SK-N-MC (cell line): ENCODE data around the gene RBBP8.
A peak's percentile ranks its signal among the peaks of the same experiment; 100 is the strongest.

Experiments used
- DNase-seq: peaks from one replicate; pipeline ENCODE4 v3.0.0-alpha.2; 2011; ENCODE audit warnings: low read depth, low spot score
- H3K27ac ChIP-seq: fragments of 200-600 bp; sonication (generic); 2 replicates; pipeline ENCODE4 v1.5.1; 2016; ENCODE audit warnings: mixed run types
- H3K36me3 ChIP-seq: fragments of 200-600 bp; sonication (generic); 2 replicates; pipeline ENCODE4 v1.6.1; 2017; ENCODE audit warnings: antibody characterized with exemption, low read length, mixed read lengths; ENCODE audit not compliant: insufficient read depth
- H3K4me3 ChIP-seq: fragments of 200-600 bp; sonication (generic); 2 replicates; pipeline ENCODE4 v1.5.1; 2016
- H3K9ac ChIP-seq: fragments of 200-600 bp; sonication (generic); 2 replicates; pipeline ENCODE4 v1.8.0; 2017; ENCODE audit warnings: mixed run types, mixed read lengths; ENCODE audit not compliant: insufficient read length
- H3K9me3 ChIP-seq: fragments of 200-600 bp; sonication (generic); 2 replicates; pipeline ENCODE4 v1.6.1; 2017; ENCODE audit warnings: low read depth, mild to moderate bottlenecking, antibody characterized with exemption, low read length, moderate library complexity, mixed read lengths
- EZH2 ChIP-seq: fragments of 200-600 bp; sonication (generic); IDR thresholded peaks from one replicate; pipeline ENCODE4 v1.6.1; 2017; ENCODE audit warnings: antibody characterized with exemption
- FOXP2 ChIP-seq: optimal IDR thresholded peaks from 2 replicates; pipeline ENCODE3; 2011; ENCODE audit warnings: mild to moderate bottlenecking, moderate library complexity; ENCODE audit not compliant: insufficient read depth; ENCODE audit errors: extremely low read length, control extremely low read depth
- POLR2AphosphoS5 ChIP-seq: IDR thresholded peaks from 2 replicates; pipeline ENCODE4 v1.6.1; 2012; ENCODE audit warnings: mild to moderate bottlenecking, low read depth, low read length, borderline replicate concordance

RBBP8 gene

DNA sequence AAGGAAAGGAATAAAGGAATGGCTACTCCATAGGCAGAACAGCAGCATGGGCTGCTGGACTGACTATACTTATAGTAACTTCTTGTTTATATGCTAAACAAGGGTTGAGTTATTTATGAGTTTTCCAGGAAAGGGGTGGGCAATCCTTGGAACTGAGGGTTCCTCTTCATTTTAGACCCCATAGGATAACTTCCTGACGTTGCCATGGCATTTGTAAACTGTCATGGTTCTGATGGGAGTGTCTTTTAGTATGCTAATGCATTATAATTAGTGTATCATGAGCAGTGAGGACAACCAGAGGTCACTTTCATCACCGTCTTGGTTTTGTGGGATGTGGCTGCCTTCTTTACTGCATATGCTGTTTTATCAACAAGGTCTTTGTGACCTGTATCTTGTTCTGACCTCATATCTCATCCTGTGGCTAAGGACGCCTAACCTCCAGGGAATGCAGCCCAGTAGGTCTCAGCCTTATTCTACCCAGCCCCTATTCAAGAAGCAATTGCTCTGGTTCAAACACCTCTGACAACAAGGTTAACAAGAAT is 103.6 kb downstream of the RBBP8 start:
- H3K9me3 ChIP-seq, result no peaks in the 10 kb centered on the region
- H3K27ac ChIP-seq, result no peak overlapping the region
- no peaks in the 10 kb centered on the region for H3K36me3 ChIP-seq
- no peak overlapping the region for H3K9ac ChIP-seq
- TF ChIP-seq EZH2 (no peak), POLR2AphosphoS5 (no peak), FOXP2 (no peak)
- no peak for DNase-seq
- no peak overlapping the region for H3K4me3 ChIP-seq

DNA sequence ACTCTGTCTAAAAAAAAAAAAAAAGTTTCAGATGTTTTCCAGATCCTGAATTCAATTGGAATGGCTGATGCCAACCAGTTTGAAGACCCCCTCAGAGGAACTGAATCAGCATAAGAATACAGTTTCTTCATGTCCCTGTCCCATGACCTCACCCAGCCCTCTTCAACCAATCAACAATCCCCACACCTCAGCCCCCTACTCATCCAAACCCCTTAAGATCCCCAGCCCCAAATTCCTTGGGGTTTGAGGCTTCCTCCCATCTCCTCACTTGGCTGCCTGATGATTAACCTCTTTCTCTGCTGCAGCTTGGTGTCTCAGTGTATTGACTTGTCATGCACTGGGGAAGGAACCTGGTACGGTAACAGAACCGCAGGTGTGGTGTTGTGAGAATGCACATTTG is 104.5 kb downstream of the RBBP8 start:
- no peak overlapping the region for H3K27ac ChIP-seq
- no peaks in the 10 kb centered on the region for H3K36me3 ChIP-seq
- H3K4me3 ChIP-seq, result no peak overlapping the region

DNA sequence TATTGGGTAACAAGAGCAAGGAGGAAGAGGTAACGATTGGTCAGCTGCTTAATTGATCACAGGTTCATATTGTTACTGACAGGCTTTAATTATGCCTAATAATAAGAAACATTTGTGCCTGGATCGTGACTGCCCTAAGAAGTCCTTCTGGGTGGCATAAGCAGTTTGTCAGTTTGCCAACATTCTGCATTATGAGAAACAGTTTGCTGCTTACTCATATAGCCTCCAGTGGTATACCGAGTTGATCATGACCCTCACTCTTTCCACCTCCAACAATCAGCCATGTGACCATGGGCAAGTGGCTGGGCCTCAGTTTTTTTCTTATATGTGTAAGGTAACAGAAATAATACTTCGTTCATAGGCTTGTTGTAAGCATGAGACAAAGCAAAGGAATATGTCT is 105.6 kb downstream of the RBBP8 start:
- Histone ChIP-seq H3K9me3 (no peaks in the 10 kb centered on the region), H3K27ac (peak overlapping the region; percentile 81), H3K9ac (no peak overlapping the region), H3K4me3 (no peak overlapping the region), H3K36me3 (no peaks in the 10 kb centered on the region)
- DNase-seq, result peak; percentile 16
- TF ChIP-seq POLR2AphosphoS5 (no peak), EZH2 (no peak)

More for the DNA sequence above, 104.5 kb downstream of the RBBP8 start:
- DNase-seq, result no peak
- H3K9ac ChIP-seq, result no peak overlapping the region
- TF ChIP-seq FOXP2 (no peak), POLR2AphosphoS5 (no peak), EZH2 (no peak)
- H3K9me3 ChIP-seq, result no peaks in the 10 kb centered on the region

DNA sequence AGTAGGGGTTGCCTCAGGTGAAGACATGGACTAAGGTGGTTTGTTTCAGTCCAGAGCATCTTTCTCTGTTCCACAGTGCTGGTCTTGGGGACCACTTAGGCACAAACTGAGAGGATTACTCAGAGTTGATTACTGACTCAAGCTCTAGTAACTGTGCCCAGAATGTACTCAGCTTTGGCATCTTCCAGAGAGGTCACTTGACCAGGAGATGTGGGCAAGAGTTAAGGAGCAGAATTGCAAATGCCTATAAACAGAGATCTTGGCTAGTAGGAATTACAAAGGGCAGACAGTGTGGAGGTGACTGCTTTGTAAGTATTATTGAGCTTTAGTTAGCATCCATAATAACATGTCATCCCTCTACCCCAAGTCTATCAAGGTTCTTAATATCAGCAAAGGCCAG is 109.0 kb downstream of the RBBP8 start:
- H3K4me3 ChIP-seq, result no peak overlapping the region
- H3K9ac ChIP-seq, result no peak overlapping the region
- DNase-seq, result no peak
- no peak for TF ChIP-seq POLR2AphosphoS5
- TF ChIP-seq EZH2, result no peak
- no peak for TF ChIP-seq FOXP2
- H3K36me3 ChIP-seq, result no peaks in the 10 kb centered on the region
- H3K9me3 ChIP-seq, result no peaks in the 10 kb centered on the region
- no peak overlapping the region for H3K27ac ChIP-seq

DNA sequence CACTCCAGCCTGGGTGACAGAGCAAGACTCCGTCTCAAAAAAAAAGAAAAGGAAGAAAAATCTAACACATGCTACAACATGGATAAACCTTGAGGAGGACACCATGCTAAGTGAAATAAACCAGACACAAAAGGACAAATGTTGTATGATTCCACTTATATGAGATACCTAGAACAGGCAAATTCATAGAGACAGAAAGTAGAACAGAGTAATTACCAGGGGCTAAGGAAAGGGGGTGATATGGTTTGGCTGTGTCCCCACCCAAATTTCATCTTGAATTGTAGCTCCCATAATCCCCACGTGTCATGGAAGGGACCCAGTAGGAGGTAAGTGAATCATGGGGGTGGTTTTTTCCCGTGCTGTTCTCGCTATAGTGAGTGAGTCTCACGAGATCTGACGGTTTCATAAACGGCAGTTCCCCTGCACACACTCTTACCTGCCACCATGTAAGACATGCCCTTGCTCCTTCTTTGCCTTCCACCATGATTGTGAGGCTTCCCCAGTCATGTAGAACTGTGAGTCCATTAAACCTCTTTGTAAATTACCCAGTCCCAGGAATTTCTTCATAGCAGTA is 110.8 kb downstream of the RBBP8 start:
- H3K4me3 ChIP-seq, result no peak overlapping the region
- H3K36me3 ChIP-seq, result no peaks in the 10 kb centered on the region
- H3K27ac ChIP-seq, result no peak overlapping the region
- H3K9me3 ChIP-seq, result no peaks in the 10 kb centered on the region
- TF ChIP-seq FOXP2 (no peak), POLR2AphosphoS5 (no peak), EZH2 (no peak)
- H3K9ac ChIP-seq, result no peak overlapping the region
- no peak for DNase-seq

DNA sequence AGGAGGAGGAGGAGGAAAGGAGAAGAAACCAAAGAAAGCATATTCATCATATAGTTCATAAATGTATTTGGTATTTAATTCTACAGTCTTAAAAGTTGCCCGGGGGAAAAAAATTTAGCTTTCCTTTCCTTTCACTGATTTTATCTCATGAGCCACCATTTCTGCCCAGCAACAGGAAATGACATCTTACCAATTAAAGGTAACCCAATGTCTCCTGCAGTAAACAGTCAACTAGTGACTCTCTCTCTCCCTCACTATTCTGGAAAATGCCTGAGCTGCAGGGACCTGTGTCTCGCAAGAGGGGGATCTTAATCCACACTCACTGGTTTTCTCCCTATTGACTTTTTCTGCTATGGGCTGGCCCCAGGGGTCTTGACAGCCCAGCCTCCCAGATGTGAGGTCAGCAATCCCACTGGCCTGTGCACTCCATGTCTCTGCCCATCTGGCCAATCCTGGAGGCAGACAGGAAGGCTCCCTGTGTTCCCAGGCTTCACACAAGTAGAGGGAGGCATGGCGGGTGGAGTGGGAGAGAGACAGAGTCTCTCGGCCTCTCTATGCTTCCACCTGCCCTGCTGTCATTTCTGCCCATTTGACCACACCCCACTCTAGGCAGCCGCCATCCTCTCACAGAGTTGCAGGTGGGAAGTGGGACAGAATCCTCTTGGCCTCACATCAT is 116.7 kb downstream of the RBBP8 start:
- no peak overlapping the region for H3K4me3 ChIP-seq
- TF ChIP-seq POLR2AphosphoS5 (no peak), FOXP2 (peak; percentile 79)
- H3K9me3 ChIP-seq, result no peaks in the 10 kb centered on the region
- no peaks in the 10 kb centered on the region for H3K36me3 ChIP-seq
- DNase-seq, result peak; percentile 66
- no peak overlapping the region for H3K9ac ChIP-seq
- no peak overlapping the region for H3K27ac ChIP-seq

DNA sequence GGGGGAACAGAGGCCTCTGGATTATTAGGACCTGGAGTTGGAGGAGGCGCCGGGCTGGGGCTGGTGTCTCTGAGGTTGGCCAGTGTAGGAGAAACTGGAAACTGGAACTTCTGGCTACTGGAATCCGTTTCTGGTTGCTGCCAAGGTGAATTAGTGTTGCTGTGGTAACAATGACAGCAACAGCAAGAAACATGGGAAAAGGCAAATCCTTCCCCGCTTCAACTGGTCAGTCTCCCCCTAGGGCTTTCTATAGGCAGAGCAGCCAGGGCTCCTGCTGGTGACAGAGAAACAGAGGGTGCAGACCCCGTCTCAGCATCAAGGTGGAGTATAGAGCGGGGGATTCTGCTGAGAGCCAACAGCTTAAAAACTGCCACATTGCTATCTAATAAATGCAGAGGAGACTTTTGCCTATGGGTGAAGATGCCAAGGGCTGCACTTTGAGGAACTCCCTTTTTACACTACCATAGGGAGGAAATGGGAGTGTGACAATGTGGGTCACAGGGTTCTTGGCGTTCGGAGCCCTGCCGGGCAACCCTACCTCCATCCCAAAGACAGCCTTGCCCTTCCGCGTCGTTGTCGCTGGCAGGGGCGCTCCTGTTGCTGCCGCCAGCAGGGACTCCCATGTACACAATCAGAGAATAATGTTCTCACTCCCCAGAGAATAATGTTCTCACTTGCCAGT is 120.8 kb downstream of the RBBP8 start:
- Histone ChIP-seq H3K27ac (no peak overlapping the region), H3K4me3 (no peak overlapping the region), H3K9ac (no peak overlapping the region), H3K36me3 (no peaks in the 10 kb centered on the region), H3K9me3 (no peaks in the 10 kb centered on the region)
- TF ChIP-seq FOXP2 (no peak), EZH2 (no peak), POLR2AphosphoS5 (no peak)
- DNase-seq, result no peak

DNA sequence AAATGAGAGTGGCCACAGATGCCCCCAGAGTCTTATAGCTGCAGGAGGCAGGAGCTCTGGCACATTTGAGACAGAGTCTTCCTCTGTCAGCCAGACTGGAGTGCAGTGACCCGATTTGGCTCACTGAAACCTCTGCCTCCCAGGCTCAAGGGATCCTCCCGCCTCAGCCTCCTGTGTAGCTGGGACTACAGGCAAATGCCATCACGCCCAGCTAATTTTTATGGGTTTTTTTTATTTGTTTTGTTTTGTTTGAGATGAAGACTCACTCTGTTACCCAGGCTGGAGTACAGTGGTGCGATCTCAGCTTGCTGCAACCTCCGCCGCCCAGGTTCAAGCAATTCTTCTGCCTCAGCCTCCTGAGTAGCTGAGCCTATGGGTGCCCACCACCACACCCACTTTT is 121.4 kb downstream of the RBBP8 start:
- H3K27ac ChIP-seq, result no peak overlapping the region
- no peaks in the 10 kb centered on the region for H3K9me3 ChIP-seq
- no peak for TF ChIP-seq EZH2
- TF ChIP-seq FOXP2, result no peak
- no peak for TF ChIP-seq POLR2AphosphoS5
- H3K4me3 ChIP-seq, result no peak overlapping the region
- H3K36me3 ChIP-seq, result no peaks in the 10 kb centered on the region
- no peak overlapping the region for H3K9ac ChIP-seq
- DNase-seq, result no peak
